ENCODE results near the gene SPTBN4.

GRCh38 chr19:40466219-40466984 lies 399 bp upstream of the SPTBN4 start:
- TF ChIP-seq, protein P1, sequence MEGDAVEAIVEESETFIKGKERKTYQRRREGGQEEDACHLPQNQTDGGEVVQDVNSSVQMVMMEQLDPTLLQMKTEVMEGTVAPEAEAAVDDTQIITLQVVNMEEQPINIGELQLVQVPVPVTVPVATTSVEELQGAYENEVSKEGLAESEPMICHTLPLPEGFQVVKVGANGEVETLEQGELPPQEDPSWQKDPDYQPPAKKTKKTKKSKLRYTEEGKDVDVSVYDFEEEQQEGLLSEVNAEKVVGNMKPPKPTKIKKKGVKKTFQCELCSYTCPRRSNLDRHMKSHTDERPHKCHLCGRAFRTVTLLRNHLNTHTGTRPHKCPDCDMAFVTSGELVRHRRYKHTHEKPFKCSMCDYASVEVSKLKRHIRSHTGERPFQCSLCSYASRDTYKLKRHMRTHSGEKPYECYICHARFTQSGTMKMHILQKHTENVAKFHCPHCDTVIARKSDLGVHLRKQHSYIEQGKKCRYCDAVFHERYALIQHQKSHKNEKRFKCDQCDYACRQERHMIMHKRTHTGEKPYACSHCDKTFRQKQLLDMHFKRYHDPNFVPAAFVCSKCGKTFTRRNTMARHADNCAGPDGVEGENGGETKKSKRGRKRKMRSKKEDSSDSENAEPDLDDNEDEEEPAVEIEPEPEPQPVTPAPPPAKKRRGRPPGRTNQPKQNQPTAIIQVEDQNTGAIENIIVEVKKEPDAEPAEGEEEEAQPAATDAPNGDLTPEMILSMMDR (IDR thresholded peaks at IDR 0.05; ENCODE audit: low read length), result no peak
- no peak for TF ChIP-seq EZH2 (optimal IDR thresholded peaks at IDR 0.05; ENCODE audit: low read depth, low read length)

All from MM.1S (cell line).